ENCODE data around the gene SPTBN5. TPM values are rescaled to one million over a fixed set of nuclear protein-coding genes. Genes with fewer than 3 reads are reported as not detected.
"Not testable (repeated sequence)": the region's sequence is repeated elsewhere in the genome, so short reads cannot be mapped to it uniquely, and the experiment has no call there.

Gene SPTBN5
- total RNA-seq, 2 donors from 2014 or later, result 0.63 to 1.3 TPM

- DNase-seq (ENCODE audit: low spot score), result no peak
- Histone ChIP-seq H3K4me1 (peaks cover 0 to 8% of the 10 kb centered on the region in 2 donors), H3K27me3 (no peaks in the 10 kb centered on the region), H3K27ac (no peak overlapping the region), H3K36me3 (peaks cover 12% of the 10 kb centered on the region), H3K9me3 (no peaks in the 10 kb centered on the region), H3K4me3 (no peak overlapping the region)
- TF ChIP-seq, protein P1, sequence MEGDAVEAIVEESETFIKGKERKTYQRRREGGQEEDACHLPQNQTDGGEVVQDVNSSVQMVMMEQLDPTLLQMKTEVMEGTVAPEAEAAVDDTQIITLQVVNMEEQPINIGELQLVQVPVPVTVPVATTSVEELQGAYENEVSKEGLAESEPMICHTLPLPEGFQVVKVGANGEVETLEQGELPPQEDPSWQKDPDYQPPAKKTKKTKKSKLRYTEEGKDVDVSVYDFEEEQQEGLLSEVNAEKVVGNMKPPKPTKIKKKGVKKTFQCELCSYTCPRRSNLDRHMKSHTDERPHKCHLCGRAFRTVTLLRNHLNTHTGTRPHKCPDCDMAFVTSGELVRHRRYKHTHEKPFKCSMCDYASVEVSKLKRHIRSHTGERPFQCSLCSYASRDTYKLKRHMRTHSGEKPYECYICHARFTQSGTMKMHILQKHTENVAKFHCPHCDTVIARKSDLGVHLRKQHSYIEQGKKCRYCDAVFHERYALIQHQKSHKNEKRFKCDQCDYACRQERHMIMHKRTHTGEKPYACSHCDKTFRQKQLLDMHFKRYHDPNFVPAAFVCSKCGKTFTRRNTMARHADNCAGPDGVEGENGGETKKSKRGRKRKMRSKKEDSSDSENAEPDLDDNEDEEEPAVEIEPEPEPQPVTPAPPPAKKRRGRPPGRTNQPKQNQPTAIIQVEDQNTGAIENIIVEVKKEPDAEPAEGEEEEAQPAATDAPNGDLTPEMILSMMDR (IDR thresholded peaks at IDR 0.05), result no peak
Observed at GRCh38 chr15:41836073-41836472, 57.8 kb downstream of the SPTBN5 start.

DNA sequence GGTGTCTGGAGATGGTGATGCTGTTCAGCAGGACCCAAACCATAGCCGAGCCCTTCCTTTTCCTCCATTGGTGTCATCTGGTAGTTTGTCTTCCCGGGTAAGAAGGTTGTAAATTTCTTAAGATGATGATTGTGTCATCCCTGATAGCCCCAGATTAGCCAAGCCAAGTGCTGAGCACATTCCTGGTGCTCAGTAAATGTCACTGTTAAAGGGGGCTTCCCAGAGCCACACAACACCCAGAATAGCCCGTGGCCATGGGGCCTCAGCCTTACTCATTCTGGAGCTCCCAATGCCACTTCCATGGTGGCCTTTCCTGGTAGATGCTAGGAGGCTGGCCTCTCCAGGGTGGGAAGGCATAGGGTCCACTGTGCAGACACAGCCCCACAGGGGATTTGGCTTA lies 59.8 kb downstream of the SPTBN5 start:
- H3K36me3 ChIP-seq, result peaks cover 5% of the 10 kb centered on the region
- DNase-seq (ENCODE audit: low spot score), result no peak

DNA sequence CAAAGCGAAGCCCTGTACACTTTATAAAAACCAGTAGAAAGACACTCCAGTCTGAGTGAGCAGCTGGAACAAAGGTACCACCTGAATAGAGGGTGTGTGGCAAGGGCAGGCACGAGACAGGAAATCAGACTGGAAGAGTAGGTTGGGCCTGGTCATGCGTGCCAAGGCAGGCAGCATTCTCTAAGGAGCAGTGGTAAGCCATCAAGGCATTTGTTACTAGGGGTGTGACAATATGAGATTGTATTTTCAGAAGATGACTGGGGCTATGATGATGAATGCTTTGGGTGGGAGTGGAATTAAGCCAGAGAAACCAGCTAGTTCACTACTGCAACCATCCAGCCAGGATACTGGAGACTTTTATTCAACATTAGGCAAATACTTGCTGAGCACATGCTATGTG lies 61.0 kb downstream of the SPTBN5 start:
- no peak for DNase-seq (ENCODE audit: low spot score)
- Histone ChIP-seq H3K4me1 (peaks cover 0 to 22% of the 10 kb centered on the region in 2 donors), H3K4me3 (no peak overlapping the region), H3K27me3 (no peaks in the 10 kb centered on the region), H3K36me3 (peaks cover 5% of the 10 kb centered on the region), H3K9me3 (no peaks in the 10 kb centered on the region), H3K27ac (no peak overlapping the region)
- TF ChIP-seq, protein P1 (IDR thresholded peaks at IDR 0.05), result no peak

More for the DNA sequence above, 59.8 kb downstream of the SPTBN5 start:
- H3K4me1 ChIP-seq, result peaks cover 0 to 15% of the 10 kb centered on the region in 2 donors
- no peak overlapping the region for H3K27ac ChIP-seq
- no peak overlapping the region for H3K4me3 ChIP-seq
- H3K9me3 ChIP-seq, result no peaks in the 10 kb centered on the region
- TF ChIP-seq, protein P1 (IDR thresholded peaks at IDR 0.05), result no peak
- H3K27me3 ChIP-seq, result no peaks in the 10 kb centered on the region

DNA sequence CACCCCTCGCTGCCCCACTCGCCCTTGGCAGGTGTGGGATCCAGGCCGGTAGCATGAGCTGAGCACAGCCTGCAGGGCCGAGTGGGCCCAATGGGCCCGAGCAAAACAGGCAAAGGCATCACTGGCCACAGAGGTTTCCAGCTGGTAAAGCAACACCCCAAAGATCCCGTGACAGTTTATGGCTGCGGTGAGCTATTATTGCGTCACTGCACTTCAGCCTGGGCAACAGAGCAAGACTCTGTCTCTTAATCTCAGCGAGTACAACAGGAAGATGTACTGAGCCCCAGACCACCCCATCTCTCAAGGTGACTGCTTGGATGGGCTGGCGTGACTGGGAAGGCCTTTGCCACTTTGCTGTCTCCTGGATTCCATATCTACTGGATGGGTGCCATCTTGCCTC lies 61.6 kb downstream of the SPTBN5 start:
- H3K27me3 ChIP-seq, result no peaks in the 10 kb centered on the region
- no peaks in the 10 kb centered on the region for H3K9me3 ChIP-seq
- no peak overlapping the region for H3K27ac ChIP-seq
- no peak for DNase-seq (ENCODE audit: low spot score)
- TF ChIP-seq, protein P1 (IDR thresholded peaks at IDR 0.05), result no peak
- no peak overlapping the region for H3K4me3 ChIP-seq
- peaks cover 0 to 26% of the 10 kb centered on the region in 2 donors for H3K4me1 ChIP-seq
- peaks cover 5% of the 10 kb centered on the region for H3K36me3 ChIP-seq

DNA sequence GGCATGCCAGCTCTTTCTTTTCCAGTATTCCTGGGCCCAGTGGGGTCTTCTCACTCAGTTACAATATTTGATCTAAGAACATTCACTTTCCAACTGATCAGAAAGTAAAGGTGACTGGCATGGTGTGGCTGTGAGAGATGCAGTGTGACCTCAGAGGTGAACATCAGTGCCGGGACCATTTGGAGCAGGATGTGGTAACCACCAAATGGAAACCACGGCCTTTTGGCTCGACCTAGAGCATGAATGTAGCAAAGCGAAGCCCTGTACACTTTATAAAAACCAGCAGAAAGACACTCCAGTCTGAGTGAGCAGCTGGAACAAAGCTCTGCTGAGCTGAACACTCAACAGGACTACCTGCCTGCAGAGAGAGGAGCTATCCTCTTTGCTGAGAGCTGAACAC lies 62.6 kb downstream of the SPTBN5 start:
- peaks cover 0 to 27% of the 10 kb centered on the region in 2 donors for H3K4me1 ChIP-seq
- not testable (repeated sequence) for DNase-seq (ENCODE audit: low spot score)

DNA sequence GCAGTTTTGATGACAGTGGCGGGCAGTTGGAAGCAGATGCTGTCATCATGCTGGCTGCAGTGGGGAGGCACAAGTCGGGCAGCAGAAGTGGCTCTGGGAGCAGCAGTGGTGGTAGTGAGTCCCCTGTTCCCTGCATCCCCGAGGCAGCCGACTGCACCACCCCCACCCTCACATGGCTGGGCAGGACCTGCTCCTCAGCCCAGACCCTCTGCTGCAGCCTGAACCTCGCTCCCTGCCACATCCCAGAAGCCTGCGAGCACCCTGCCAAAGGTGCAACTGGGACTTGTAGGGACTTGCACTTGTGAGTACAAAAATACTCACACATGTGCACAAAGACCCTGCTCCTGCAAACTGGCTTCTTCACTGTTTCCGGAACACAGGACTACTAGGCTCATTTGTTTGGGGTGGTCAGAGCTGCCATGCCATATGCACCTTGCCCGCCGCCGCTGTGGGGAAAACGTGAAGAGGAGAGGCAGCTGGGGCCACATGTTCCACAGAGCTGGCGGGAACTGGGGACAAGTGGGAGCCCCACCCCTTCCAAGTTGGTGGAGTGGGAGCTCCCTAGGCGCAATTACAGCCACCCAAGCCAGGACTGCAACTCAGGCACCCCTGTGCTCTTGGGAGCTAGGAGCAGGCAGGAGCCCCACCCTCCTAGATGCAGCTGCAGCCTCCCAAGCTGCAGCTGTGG lies 63.8 kb downstream of the SPTBN5 start:
- TF ChIP-seq, protein P1 (IDR thresholded peaks at IDR 0.05), result no peak
- no peaks in the 10 kb centered on the region for H3K9me3 ChIP-seq
- DNase-seq (ENCODE audit: low spot score), result no peak
- peaks cover 5% of the 10 kb centered on the region for H3K36me3 ChIP-seq
- no peak overlapping the region for H3K4me3 ChIP-seq
- no peak overlapping the region for H3K27ac ChIP-seq
- no peaks in the 10 kb centered on the region for H3K27me3 ChIP-seq
- H3K4me1 ChIP-seq, result peaks cover 0 to 27% of the 10 kb centered on the region in 2 donors

More for the DNA sequence above, 62.6 kb downstream of the SPTBN5 start:
- H3K27me3 ChIP-seq, H3K27ac ChIP-seq, H3K36me3 ChIP-seq, H3K9me3 ChIP-seq, H3K4me3 ChIP-seq: not testable (repeated sequence)
